Activated naive CD8-positive, alpha-beta T cell treated with anti-CD3 and anti-CD28 coated beads, Interleukin-2, amount 10 ng/mL, durations not matched to agents 7 days and 5 days (primary cell): ENCODE data around the gene SIGLEC9. TPM values are rescaled to one million over a fixed set of nuclear protein-coding genes. Genes with fewer than 3 reads are reported as not detected.

Source experiments
- ATAC-seq: fragments of 150-1000 bp; cut with Tn5 transposase; one replicate; pipeline ENCODE4 v1.10.0; 2021; ENCODE audit warnings: low read depth, moderate library complexity
- POLR2A ChIA-PET: fragments of 350-600 bp; sonication (Branson Sonifier 250); formaldehyde crosslinking; loops from one replicate; lab custom pipeline; 2021; ENCODE audit warnings: antibody characterized with exemption; lab: Charles Lee
- DNase-seq: peaks from one replicate; pipeline ENCODE4 v3.0.0; 2021
- H3K27ac Mint-ChIP-seq: one replicate; pipeline ENCODE4 v1.8.0; 2022; ENCODE audit warnings: mild to moderate bottlenecking, mixed read lengths
- H3K27me3 Mint-ChIP-seq: one replicate; pipeline ENCODE4 v1.8.0; 2022; ENCODE audit warnings: mild to moderate bottlenecking, moderate library complexity, mixed read lengths
- H3K36me3 Mint-ChIP-seq: one replicate; pipeline ENCODE4 v1.8.0; 2021; ENCODE audit warnings: mild to moderate bottlenecking, mixed read lengths
- H3K4me1 Mint-ChIP-seq: one replicate; pipeline ENCODE4 v1.8.0; 2021; ENCODE audit warnings: mixed read lengths
- H3K4me3 Mint-ChIP-seq: one replicate; pipeline ENCODE4 v1.8.0; 2022; ENCODE audit warnings: mild to moderate bottlenecking, moderate library complexity, mixed read lengths
- H3K9me3 Mint-ChIP-seq: one replicate; pipeline ENCODE4 v1.8.0; 2021; ENCODE audit warnings: mixed read lengths
- total RNA-seq, 2 experiments: library from RNA; stranded (reverse); gene quantifications; one replicate each; pipeline ENCODE4 v1.2.3, GENCODE V29; 2021

SIGLEC9 gene
- total RNA-seq, 2 experiments from 2014 or later: 1.3 to 2.0 TPM

- H3K4me3 Mint-ChIP-seq: no peak overlapping the region
- peaks cover 16% of the 10 kb centered on the region for H3K27me3 Mint-ChIP-seq
- peaks cover 1% of the 10 kb centered on the region for H3K9me3 Mint-ChIP-seq
- ATAC-seq (no peak), DNase-seq (no peak)
- H3K36me3 Mint-ChIP-seq: no peaks in the 10 kb centered on the region
- H3K4me1 Mint-ChIP-seq: peaks cover 9% of the 10 kb centered on the region
- POLR2A ChIA-PET: no interaction called here
- no peak overlapping the region for H3K27ac Mint-ChIP-seq
These were observed 22.0 kb downstream of the SIGLEC9 start for GRCh38 chr19:51146751-51147150.

GRCh38 chr19:51147663-51148062, 23.0 kb downstream of the SIGLEC9 start:
- Mint-ChIP-seq H3K9me3 (peaks cover 1% of the 10 kb centered on the region), H3K36me3 (no peaks in the 10 kb centered on the region), H3K4me3 (no peak overlapping the region), H3K27ac (no peak overlapping the region), H3K27me3 (peaks cover 16% of the 10 kb centered on the region), H3K4me1 (peaks cover 5% of the 10 kb centered on the region)
- ATAC-seq (no peak), DNase-seq (no peak)
- POLR2A ChIA-PET: no interaction called here

DNA sequence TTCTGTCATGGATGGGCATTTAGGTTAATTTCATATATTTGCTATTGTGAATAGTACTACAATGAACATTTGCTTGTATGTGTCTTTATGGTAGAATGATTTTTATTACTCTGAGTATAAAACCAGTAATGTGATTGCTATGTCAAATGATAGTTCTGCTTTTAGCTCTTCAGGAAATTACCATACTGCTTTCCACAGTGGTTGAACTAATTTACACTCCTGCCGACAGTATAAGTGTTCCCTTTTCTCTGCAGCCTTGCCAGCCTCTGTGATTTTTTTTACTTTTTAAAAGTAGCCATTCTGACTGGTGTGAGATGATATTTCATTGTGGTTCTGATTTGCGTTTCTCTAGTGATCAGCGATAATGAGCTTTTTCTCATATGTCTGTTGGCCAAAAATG, 23.9 kb downstream of the SIGLEC9 start:
- H3K36me3 Mint-ChIP-seq: no peaks in the 10 kb centered on the region
- no peak for ATAC-seq
- peaks cover 16% of the 10 kb centered on the region for H3K27me3 Mint-ChIP-seq
- H3K4me1 Mint-ChIP-seq: peaks cover 5% of the 10 kb centered on the region
- POLR2A ChIA-PET: no interaction called here
- peaks cover 1% of the 10 kb centered on the region for H3K9me3 Mint-ChIP-seq
- H3K27ac Mint-ChIP-seq: no peak overlapping the region
- no peak overlapping the region for H3K4me3 Mint-ChIP-seq
- DNase-seq: no peak

DNA sequence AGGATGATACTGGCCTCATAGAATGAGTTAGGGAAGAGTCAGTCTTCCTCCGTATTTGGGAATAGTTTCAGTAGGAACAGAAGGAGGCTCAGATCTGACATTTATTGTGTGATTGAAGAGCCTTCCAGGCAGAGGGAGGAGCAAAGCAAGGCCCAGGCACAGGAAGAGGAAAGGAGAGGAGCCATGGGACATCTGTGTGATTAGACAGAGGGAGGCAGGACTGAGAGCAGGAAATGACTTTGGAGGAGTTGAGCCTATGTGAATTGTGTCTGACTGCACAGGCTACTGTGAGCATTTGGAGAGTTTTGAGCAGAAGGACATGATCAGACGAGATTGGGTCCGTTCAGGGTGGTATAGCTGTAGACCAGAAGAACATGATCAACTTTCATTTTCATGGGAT, 25.9 kb downstream of the SIGLEC9 start:
- no peak for DNase-seq

GRCh38 chr19:51156710-51157109, 32.0 kb downstream of the SIGLEC9 start:
- ATAC-seq: no peak
- H3K4me3 Mint-ChIP-seq: no peak overlapping the region
- no peak for DNase-seq
- H3K36me3 Mint-ChIP-seq: no peaks in the 10 kb centered on the region
- H3K4me1 Mint-ChIP-seq: peaks cover 17% of the 10 kb centered on the region
- H3K27ac Mint-ChIP-seq: no peak overlapping the region
- POLR2A ChIA-PET: interaction anchor here (1.2 kb wide), 1 partner anchor 104 kb away, joined by 4 read pairs; no protein-coding TSS in a partner anchor
- H3K9me3 Mint-ChIP-seq: no peaks in the 10 kb centered on the region
- peaks cover 16% of the 10 kb centered on the region for H3K27me3 Mint-ChIP-seq

More for the DNA sequence above, 25.9 kb downstream of the SIGLEC9 start:
- Mint-ChIP-seq H3K4me3 (no peak overlapping the region), H3K4me1 (peaks cover 5% of the 10 kb centered on the region), H3K9me3 (peaks cover 1% of the 10 kb centered on the region), H3K27ac (no peak overlapping the region), H3K36me3 (no peaks in the 10 kb centered on the region), H3K27me3 (peaks cover 16% of the 10 kb centered on the region)
- no peak for ATAC-seq
- POLR2A ChIA-PET: no interaction called here

DNA sequence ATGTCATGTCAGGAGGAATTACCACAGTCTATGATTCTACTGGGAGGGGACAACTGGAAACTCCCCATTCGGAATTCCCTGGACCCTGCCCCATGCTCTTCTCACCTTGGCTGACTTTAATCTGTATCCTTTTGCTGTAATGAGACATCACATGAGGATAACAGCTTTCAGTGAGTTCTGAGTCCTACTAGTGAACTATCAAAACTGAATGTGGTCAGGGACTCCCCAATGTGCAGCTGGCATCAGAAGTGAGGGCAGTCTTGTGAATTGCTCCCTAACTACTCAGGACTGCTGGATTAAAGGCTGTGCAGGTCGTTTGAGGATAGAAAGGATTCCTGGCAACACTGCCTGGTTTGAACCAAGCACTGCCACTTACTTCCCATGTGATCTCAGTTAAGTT, 32.6 kb downstream of the SIGLEC9 start:
- POLR2A ChIA-PET: interaction anchor here (1.2 kb wide), 1 partner anchor 103 kb away, joined by 4 read pairs; no protein-coding TSS in a partner anchor
- peaks cover 17% of the 10 kb centered on the region for H3K27me3 Mint-ChIP-seq
- H3K9me3 Mint-ChIP-seq: no peaks in the 10 kb centered on the region
- no peak for ATAC-seq
- DNase-seq: no peak
- H3K36me3 Mint-ChIP-seq: no peaks in the 10 kb centered on the region
- H3K27ac Mint-ChIP-seq: no peak overlapping the region
- H3K4me3 Mint-ChIP-seq: no peak overlapping the region
- H3K4me1 Mint-ChIP-seq: peaks cover 18% of the 10 kb centered on the region

- POLR2A ChIA-PET: interaction anchor here (0.8 to 1.0 kb wide), 2 partner anchors 99 to 101 kb away, joined by 3 read pairs; no protein-coding TSS in a partner anchor
- Mint-ChIP-seq H3K27ac (peak overlapping the region; percentile 4), H3K4me1 (peaks cover 24% of the 10 kb centered on the region), H3K36me3 (no peaks in the 10 kb centered on the region), H3K27me3 (peaks cover 17% of the 10 kb centered on the region), H3K4me3 (no peak overlapping the region), H3K9me3 (no peaks in the 10 kb centered on the region)
- ATAC-seq (peak; percentile 77), DNase-seq (peak; percentile 81)
These were observed 33.9 kb downstream of the SIGLEC9 start for GRCh38 chr19:51158474-51159129.

DNA sequence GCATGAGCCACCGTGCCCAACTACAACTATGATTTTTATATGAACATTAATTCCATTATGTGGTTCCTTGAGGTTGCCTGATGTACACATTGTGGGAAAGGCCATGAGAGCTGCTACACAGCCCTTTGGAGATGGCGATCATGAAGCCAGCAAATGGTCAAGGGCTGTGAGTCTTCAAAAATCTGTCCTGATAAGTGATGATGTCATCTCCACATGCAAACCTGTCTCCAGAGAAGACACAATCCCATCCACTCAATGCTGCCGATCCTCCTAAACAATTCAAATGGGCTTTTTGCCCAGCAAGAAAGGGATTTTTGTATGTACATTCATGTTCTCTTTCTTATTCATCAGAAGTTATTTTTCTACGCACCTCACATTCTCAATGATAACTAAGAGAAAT, 35.0 kb downstream of the SIGLEC9 start:
- DNase-seq: no peak
- no peak overlapping the region for H3K27ac Mint-ChIP-seq
- POLR2A ChIA-PET: no interaction called here

DNA sequence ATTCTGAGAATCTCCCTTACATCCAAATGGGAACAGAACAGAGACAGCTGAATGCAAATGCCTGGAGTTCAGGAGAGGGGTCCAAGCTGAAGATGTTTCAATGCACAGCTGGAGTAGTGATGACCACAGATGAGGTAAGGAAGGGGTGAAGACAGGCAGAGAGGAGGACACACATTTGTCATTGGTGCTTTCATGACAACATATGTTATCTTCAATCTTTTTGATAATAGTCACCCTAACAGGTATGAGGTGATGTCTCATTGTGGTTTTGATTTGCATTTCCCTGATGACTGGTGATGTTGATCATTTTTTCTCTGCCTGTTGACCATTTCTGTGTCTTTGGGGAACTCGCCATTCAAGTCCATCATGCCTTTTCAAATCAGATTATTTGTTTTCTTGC, 36.6 kb downstream of the SIGLEC9 start:
- H3K9me3 Mint-ChIP-seq: no peaks in the 10 kb centered on the region
- no peak overlapping the region for H3K27ac Mint-ChIP-seq
- ATAC-seq (no peak), DNase-seq (no peak)
- peaks cover 30% of the 10 kb centered on the region for H3K27me3 Mint-ChIP-seq
- H3K4me1 Mint-ChIP-seq: peaks cover 27% of the 10 kb centered on the region
- no peak overlapping the region for H3K4me3 Mint-ChIP-seq
- POLR2A ChIA-PET: no interaction called here
- H3K36me3 Mint-ChIP-seq: no peaks in the 10 kb centered on the region

More for the DNA sequence above, 35.0 kb downstream of the SIGLEC9 start:
- H3K4me3 Mint-ChIP-seq: no peak overlapping the region
- no peaks in the 10 kb centered on the region for H3K9me3 Mint-ChIP-seq
- H3K27me3 Mint-ChIP-seq: peaks cover 22% of the 10 kb centered on the region
- no peak for ATAC-seq
- H3K4me1 Mint-ChIP-seq: peaks cover 27% of the 10 kb centered on the region
- no peaks in the 10 kb centered on the region for H3K36me3 Mint-ChIP-seq

- POLR2A ChIA-PET: no interaction called here
- no peak for DNase-seq
- Mint-ChIP-seq H3K36me3 (no peaks in the 10 kb centered on the region), H3K4me1 (peaks cover 34% of the 10 kb centered on the region), H3K27me3 (peaks cover 30% of the 10 kb centered on the region), H3K4me3 (no peak overlapping the region), H3K27ac (no peak overlapping the region), H3K9me3 (no peaks in the 10 kb centered on the region)
- no peak for ATAC-seq
These were observed 37.3 kb downstream of the SIGLEC9 start for GRCh38 chr19:51161867-51162496.

GRCh38 chr19:51163257-51163656, 38.6 kb downstream of the SIGLEC9 start:
- Mint-ChIP-seq H3K9me3 (no peaks in the 10 kb centered on the region), H3K27ac (no peak overlapping the region), H3K36me3 (no peaks in the 10 kb centered on the region), H3K4me3 (no peak overlapping the region), H3K27me3 (peaks cover 30% of the 10 kb centered on the region), H3K4me1 (peaks cover 45% of the 10 kb centered on the region)
- POLR2A ChIA-PET: no interaction called here
- DNase-seq (no peak), ATAC-seq (no peak)

- POLR2A ChIA-PET: no interaction called here
- H3K4me3 Mint-ChIP-seq: no peak overlapping the region
These were observed 39.5 kb downstream of the SIGLEC9 start for GRCh38 chr19:51164215-51164614.

DNA sequence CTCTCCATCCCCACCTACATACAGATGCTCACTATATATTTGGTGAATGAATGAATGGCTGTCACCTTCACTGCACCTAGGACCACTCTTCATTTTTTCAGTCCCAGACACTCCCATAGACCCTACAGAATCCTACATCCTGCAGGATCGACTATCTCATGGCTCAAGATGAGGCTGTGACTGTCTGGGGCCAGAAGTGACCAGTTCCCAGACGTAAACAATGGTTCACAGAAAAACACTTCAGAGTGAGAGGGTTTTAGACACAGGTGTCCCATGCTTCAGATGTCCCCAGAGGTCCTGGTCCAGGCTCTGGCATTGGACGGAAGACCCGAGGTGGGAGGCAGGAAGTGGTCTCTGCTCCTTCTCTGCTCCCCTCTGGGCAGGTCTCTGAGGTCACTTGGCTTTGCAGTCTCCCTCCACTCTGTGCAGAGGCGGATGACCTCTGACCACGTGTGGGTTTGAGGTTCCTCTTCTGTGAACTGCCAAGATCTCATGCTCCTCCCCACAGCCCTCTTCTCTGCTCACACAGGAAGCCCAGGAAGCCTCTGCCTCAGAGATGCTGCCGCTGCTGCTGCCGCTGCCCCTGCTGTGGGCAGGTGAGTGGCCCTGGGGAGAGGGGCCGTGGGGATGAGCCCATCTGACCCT, 42.3 kb downstream of the SIGLEC9 start:
- H3K27me3 Mint-ChIP-seq: peaks cover 22% of the 10 kb centered on the region
- POLR2A ChIA-PET: no interaction called here

More at GRCh38 chr19:51164215-51164614, 39.5 kb downstream of the SIGLEC9 start:
- Mint-ChIP-seq H3K27me3 (peaks cover 29% of the 10 kb centered on the region), H3K4me1 (peaks cover 47% of the 10 kb centered on the region), H3K27ac (no peak overlapping the region), H3K36me3 (no peaks in the 10 kb centered on the region), H3K9me3 (no peaks in the 10 kb centered on the region)
- DNase-seq: no peak
- no peak for ATAC-seq

More for the DNA sequence above, 42.3 kb downstream of the SIGLEC9 start:
- Mint-ChIP-seq H3K9me3 (no peaks in the 10 kb centered on the region), H3K36me3 (no peaks in the 10 kb centered on the region), H3K27ac (peak overlapping the region; percentile 72), H3K4me3 (peak overlapping the region; percentile 82), H3K4me1 (peaks cover 44% of the 10 kb centered on the region)
- DNase-seq (peak; percentile 67), ATAC-seq (peak; percentile 94)
